Stomach (tissue), 4 donors: ENCODE data around the gene SERBP1.

Source experiments
- CTCF ChIP-seq, 7 experiments: fragments of 450-650 bp in 4 of 7; fragments of 200-600 bp in 3 of 7; sonication (generic) in 3 of 7; IDR thresholded peaks; one replicate each; pipeline ENCODE4 v1.5.1; 2016 to 2019; ENCODE audit warnings: antibody characterized with exemption in 7 of 7, control low read depth in 2 of 7, mild to moderate bottlenecking in 1 of 7
- POLR2A ChIP-seq, 4 donors: fragments of 450-650 bp; IDR thresholded peaks; one replicate each; pipeline ENCODE4 v1.6.1; 2016; ENCODE audit warnings: antibody characterized with exemption in 4 of 4, control low read depth in 2 of 4, mild to moderate bottlenecking in 1 of 4, moderate library complexity in 1 of 4

GRCh38 chr1:67431156-67431765 is 1.1 kb upstream of the SERBP1 start:
- TF ChIP-seq CTCF (IDR thresholded peaks at IDR 0.05) (no peak), POLR2A (IDR thresholded peaks at IDR 0.05) (no peak)
